ENCODE measurements around the gene RERGL.

Gene RERGL

DNA sequence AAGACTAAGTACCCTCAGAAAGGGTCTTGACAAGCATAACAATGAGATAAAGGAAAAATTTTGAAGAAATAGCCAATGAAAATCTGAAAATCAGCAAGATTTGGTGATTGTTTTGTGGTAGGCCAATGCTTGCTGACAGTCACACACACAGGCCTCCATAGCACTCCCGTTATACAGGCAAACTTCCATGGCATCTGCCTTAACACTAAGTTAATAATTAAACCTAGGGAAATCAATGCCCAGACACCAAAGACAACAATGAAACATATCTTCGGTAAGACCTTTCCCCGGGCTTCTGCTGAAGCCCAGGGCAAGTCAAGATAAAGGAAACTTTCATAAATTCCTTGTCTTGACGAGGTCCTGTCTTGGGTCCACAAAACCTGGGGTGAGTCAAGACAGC is 18.6 kb upstream of the RERGL start:
- TF ChIP-seq, protein P1, sequence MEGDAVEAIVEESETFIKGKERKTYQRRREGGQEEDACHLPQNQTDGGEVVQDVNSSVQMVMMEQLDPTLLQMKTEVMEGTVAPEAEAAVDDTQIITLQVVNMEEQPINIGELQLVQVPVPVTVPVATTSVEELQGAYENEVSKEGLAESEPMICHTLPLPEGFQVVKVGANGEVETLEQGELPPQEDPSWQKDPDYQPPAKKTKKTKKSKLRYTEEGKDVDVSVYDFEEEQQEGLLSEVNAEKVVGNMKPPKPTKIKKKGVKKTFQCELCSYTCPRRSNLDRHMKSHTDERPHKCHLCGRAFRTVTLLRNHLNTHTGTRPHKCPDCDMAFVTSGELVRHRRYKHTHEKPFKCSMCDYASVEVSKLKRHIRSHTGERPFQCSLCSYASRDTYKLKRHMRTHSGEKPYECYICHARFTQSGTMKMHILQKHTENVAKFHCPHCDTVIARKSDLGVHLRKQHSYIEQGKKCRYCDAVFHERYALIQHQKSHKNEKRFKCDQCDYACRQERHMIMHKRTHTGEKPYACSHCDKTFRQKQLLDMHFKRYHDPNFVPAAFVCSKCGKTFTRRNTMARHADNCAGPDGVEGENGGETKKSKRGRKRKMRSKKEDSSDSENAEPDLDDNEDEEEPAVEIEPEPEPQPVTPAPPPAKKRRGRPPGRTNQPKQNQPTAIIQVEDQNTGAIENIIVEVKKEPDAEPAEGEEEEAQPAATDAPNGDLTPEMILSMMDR (conservative IDR thresholded peaks at IDR 0.05; ENCODE audit: low read length) = no peak
- no peak overlapping the region for H3K4me3 ChIP-seq (ENCODE audit: low read length)
- no peak for DNase-seq (ENCODE audit: low read depth)

DNA sequence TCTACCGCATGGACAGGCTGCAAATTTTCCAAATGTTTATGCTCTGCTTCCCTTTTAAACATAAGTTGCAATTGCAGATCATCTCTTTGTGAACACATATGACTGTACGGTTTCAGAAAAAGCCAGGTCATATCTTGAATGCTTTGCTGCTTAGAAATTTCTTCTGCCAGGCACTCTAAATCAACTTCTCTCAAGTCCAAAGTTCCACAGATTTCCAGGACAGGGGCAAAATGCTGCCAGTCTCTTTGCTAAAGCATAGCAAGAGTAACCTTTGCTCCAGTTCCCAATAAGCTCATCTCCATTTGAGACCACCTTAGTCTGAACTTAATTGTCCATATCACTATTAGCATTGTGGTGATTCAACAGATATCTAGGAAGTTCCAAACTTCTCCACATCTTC is 13.6 kb upstream of the RERGL start:
- TF ChIP-seq, protein P1 (conservative IDR thresholded peaks at IDR 0.05; ENCODE audit: low read length) = no peak
- DNase-seq (ENCODE audit: low read depth) = no peak
- H3K4me3 ChIP-seq (ENCODE audit: low read length) = no peak overlapping the region

DNA sequence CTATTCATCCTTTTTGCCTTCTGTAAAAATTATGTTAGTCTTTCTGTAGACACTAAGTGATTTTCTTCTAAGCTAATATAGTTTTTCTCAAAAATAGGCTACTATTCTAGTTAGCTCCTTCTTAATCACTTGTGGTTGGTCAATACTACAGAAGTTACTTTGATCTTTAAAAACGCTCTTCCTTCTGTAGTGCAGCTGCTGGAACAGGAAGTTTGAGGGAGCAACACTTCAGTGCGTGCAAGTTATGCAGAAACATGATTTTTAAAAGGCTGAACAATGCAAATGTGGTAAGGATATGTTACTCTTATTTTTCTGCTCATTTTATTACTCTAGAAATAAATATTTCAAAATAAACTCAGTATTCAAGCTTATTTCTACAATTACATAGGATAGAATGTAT is 11.1 kb upstream of the RERGL start:
- TF ChIP-seq, protein P1 (conservative IDR thresholded peaks at IDR 0.05; ENCODE audit: low read length) = no peak

DNA sequence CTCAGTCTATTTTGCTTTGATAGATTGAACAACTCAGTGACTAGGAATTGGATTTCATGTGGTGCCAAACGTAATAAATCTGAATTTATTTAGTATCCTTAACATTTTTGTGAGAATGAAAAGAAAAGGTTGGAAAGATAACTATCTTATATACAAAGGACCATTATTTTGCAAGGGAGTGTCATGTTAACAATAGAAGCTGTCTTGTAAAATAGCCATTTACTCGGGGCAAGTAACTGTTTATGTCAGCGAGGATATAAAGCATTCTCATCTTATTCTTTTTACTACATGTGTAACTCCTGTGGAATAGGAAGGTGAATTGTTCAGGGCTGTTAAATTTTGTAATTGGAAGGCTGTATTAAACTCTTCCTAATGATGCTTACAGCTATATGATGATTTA is 5.9 kb downstream of the RERGL start:
- TF ChIP-seq, protein P1 (conservative IDR thresholded peaks at IDR 0.05; ENCODE audit: low read length) = no peak
- no peak for DNase-seq (ENCODE audit: low read depth)

More for the DNA sequence above, 11.1 kb upstream of the RERGL start:
- H3K4me3 ChIP-seq (ENCODE audit: low read length) = no peak overlapping the region
- DNase-seq (ENCODE audit: low read depth) = no peak

DNA sequence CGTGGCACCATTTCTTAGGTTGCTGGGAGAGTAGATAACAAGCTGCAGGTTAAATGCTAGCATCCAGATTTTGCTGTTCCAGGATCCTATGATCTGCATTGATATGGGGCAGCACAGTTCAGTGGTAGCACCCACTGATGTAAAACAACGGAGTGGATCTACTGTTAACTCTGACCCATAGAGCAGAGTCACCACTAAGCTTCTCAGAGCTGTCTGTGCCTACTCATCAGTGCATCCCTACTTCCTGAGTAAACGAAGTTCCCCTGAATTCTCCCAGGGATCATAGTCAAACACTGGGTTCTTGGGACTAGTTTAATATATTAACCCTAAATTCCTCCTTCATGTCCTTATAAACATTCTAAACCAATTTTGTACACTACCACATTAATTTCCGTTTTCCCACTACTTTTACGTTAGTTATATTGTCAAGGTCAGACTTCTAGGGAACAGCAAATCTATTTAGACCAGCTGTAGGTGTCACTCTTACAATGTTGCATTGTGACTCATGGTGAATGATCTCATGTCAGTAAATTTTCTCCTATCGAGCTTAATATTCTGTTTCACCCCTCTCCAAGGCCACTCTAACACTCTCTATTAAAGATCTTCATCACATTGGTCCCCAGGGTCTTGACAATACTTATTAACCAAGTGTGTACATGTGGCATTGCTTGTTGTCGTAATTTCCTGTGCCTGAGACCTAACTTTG is 10.3 kb downstream of the RERGL start:
- TF ChIP-seq, protein P1 (conservative IDR thresholded peaks at IDR 0.05; ENCODE audit: low read length) = no peak
- no peak overlapping the region for H3K4me3 ChIP-seq (ENCODE audit: low read length)
- no peak for DNase-seq (ENCODE audit: low read depth)

More for the DNA sequence above, 5.9 kb downstream of the RERGL start:
- no peak overlapping the region for H3K4me3 ChIP-seq (ENCODE audit: low read length)

DNA sequence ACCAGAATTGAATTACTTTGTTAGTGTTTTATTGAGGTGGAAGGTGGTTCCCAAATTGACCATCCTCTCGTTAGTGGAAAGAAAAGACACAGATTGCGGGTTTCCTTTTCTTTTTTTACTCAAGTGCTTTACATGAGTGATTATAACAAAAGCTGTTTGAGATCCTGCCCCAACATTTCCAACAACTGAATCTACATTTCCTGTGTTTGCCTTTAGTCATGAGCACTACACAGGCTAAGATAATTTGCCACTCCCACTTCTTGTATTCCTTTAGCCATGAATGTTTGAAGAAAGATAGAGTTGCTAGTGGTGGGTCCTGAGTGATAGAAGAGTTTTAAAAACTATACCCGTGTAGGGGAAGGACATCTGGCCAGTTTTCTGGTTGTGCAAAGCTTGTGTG is 16.0 kb downstream of the RERGL start:
- DNase-seq (ENCODE audit: low read depth) = no peak
- no peak overlapping the region for H3K4me3 ChIP-seq (ENCODE audit: low read length)
- TF ChIP-seq, protein P1 (conservative IDR thresholded peaks at IDR 0.05; ENCODE audit: low read length) = no peak

DNA sequence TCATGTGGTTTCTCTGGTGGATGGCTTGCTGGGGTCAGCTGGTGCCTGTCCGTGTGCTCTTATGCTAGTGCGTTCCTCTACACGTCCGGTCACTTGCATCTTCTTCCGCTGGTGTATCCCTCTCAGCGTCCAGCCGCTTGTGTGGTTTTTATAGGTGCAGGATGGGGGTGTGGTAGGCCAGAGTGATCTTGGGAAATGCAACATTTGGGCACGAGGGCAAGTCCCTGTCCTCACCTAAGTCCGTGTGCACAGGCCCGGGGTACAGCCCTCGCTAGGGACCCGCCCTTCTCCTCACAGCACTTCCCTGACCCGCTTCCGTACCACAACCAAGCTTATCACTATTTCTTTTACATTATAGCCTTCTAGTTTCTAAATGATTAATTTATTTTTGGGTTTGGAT is 17.3 kb downstream of the RERGL start:
- TF ChIP-seq, protein P1 (conservative IDR thresholded peaks at IDR 0.05; ENCODE audit: low read length) = no peak
- no peak for DNase-seq (ENCODE audit: low read depth)
- no peak overlapping the region for H3K4me3 ChIP-seq (ENCODE audit: low read length)

Measured in AG10803 (cell line).